ENCODE data around the gene ZFAND3. TPM values are rescaled to one million over a fixed set of nuclear protein-coding genes. Genes with fewer than 3 reads are reported as not detected.
A peak's percentile ranks its signal among the peaks of the same experiment; 100 is the strongest.

The ZFAND3 gene
- total and polyA plus RNA-seq, 2 donors (not counting 1 experiment from before 2014, with no cell fraction given) = 21.5 to 40.8 TPM

GRCh38 chr6:37971266-37971665 is 151.7 kb downstream of the ZFAND3 start:
- Histone ChIP-seq H3K9me3 (ENCODE audit: control insufficient read depth, insufficient read depth, low read depth, low read length) (no peaks in the 10 kb centered on the region), H4K20me1 (ENCODE audit: control insufficient read depth, extremely low read depth, insufficient read depth, low read length) (no peaks in the 10 kb centered on the region), H3K4me2 (ENCODE audit: extremely low read depth, insufficient read depth, low read length) (no peak overlapping the region), H3K9ac (ENCODE audit: insufficient read depth, low read length) (no peak overlapping the region), H3K27ac (ENCODE audit: insufficient read depth, low read length) (no peak overlapping the region), H3K79me2 (ENCODE audit: control insufficient read depth, insufficient read depth, low read length) (peaks cover 37% of the 10 kb centered on the region), H2AFZ (ENCODE audit: low read length) (no peak overlapping the region), H3K27me3 (ENCODE audit: control insufficient read depth, insufficient read depth, low read length) (no peaks in the 10 kb centered on the region), H3K36me3 (ENCODE audit: control insufficient read depth, insufficient read depth, low read length) (no peaks in the 10 kb centered on the region), H3K4me3 (replicated peaks in 1 of 4; ENCODE audit: control extremely low read depth in 1 of 4, insufficient read depth in 1 of 4, low read depth in 3 of 4, low read length in 4 of 4) (no peak overlapping the region), H3K4me1 (ENCODE audit: control insufficient read depth, extremely low read depth, insufficient read depth, low read length) (no peaks in the 10 kb centered on the region)
- TF ChIP-seq CTCF (conservative IDR thresholded peaks at IDR 0.05 in 1 of 2, IDR thresholded peaks at IDR 0.05 in 1 of 2; ENCODE audit: low read depth in 1 of 2, low read length in 2 of 2) (no peak), EZH2 (IDR thresholded peaks at IDR 0.05; ENCODE audit: low read length, missing control alignments) (no peak)
- DNase-seq (ENCODE audit: low read depth in 2 of 2) = peak in 1 of 2 donors; percentile 67

GRCh38 chr6:37971711-37972390 is 152.3 kb downstream of the ZFAND3 start:
- no peaks in the 10 kb centered on the region for H4K20me1 ChIP-seq (ENCODE audit: control insufficient read depth, extremely low read depth, insufficient read depth, low read length)
- H3K79me2 ChIP-seq (ENCODE audit: control insufficient read depth, insufficient read depth, low read length) = peaks cover 40% of the 10 kb centered on the region
- no peaks in the 10 kb centered on the region for H3K27me3 ChIP-seq (ENCODE audit: control insufficient read depth, insufficient read depth, low read length)
- no peak overlapping the region for H2AFZ ChIP-seq (ENCODE audit: low read length)
- TF ChIP-seq CTCF (conservative IDR thresholded peaks at IDR 0.05 in 1 of 2, IDR thresholded peaks at IDR 0.05 in 1 of 2; ENCODE audit: low read depth in 1 of 2, low read length in 2 of 2) (no peak), EZH2 (IDR thresholded peaks at IDR 0.05; ENCODE audit: low read length, missing control alignments) (no peak)
- DNase-seq (ENCODE audit: low read depth in 2 of 2) = peak in 1 of 2 donors; percentile 94
- H3K4me2 ChIP-seq (ENCODE audit: extremely low read depth, insufficient read depth, low read length) = no peak overlapping the region
- no peak overlapping the region for H3K27ac ChIP-seq (ENCODE audit: insufficient read depth, low read length)
- H3K4me3 ChIP-seq (replicated peaks in 1 of 4; ENCODE audit: control extremely low read depth in 1 of 4, insufficient read depth in 1 of 4, low read depth in 3 of 4, low read length in 4 of 4) = no peak overlapping the region
- no peaks in the 10 kb centered on the region for H3K36me3 ChIP-seq (ENCODE audit: control insufficient read depth, insufficient read depth, low read length)
- H3K9ac ChIP-seq (ENCODE audit: insufficient read depth, low read length) = no peak overlapping the region
- H3K4me1 ChIP-seq (ENCODE audit: control insufficient read depth, extremely low read depth, insufficient read depth, low read length) = no peaks in the 10 kb centered on the region
- no peaks in the 10 kb centered on the region for H3K9me3 ChIP-seq (ENCODE audit: control insufficient read depth, insufficient read depth, low read depth, low read length)

- DNase-seq (ENCODE audit: low read depth in 2 of 2) = peak in 1 of 2 donors; percentile 64
- no peaks in the 10 kb centered on the region for H4K20me1 ChIP-seq (ENCODE audit: control insufficient read depth, extremely low read depth, insufficient read depth, low read length)
These were observed 153.6 kb downstream of the ZFAND3 start for GRCh38 chr6:37972994-37973757.

More at GRCh38 chr6:37972994-37973757, 153.6 kb downstream of the ZFAND3 start:
- Histone ChIP-seq H3K9ac (ENCODE audit: insufficient read depth, low read length) (no peak overlapping the region), H3K36me3 (ENCODE audit: control insufficient read depth, insufficient read depth, low read length) (no peaks in the 10 kb centered on the region), H3K4me1 (ENCODE audit: control insufficient read depth, extremely low read depth, insufficient read depth, low read length) (no peaks in the 10 kb centered on the region), H3K27ac (ENCODE audit: insufficient read depth, low read length) (no peak overlapping the region), H3K9me3 (ENCODE audit: control insufficient read depth, insufficient read depth, low read depth, low read length) (no peaks in the 10 kb centered on the region), H3K4me3 (replicated peaks in 1 of 4; ENCODE audit: control extremely low read depth in 1 of 4, insufficient read depth in 1 of 4, low read depth in 3 of 4, low read length in 4 of 4) (no peak overlapping the region), H3K79me2 (ENCODE audit: control insufficient read depth, insufficient read depth, low read length) (peaks cover 44% of the 10 kb centered on the region), H2AFZ (ENCODE audit: low read length) (no peak overlapping the region), H3K4me2 (ENCODE audit: extremely low read depth, insufficient read depth, low read length) (no peak overlapping the region), H3K27me3 (ENCODE audit: control insufficient read depth, insufficient read depth, low read length) (no peaks in the 10 kb centered on the region)
- TF ChIP-seq CTCF (conservative IDR thresholded peaks at IDR 0.05 in 1 of 2, IDR thresholded peaks at IDR 0.05 in 1 of 2; ENCODE audit: low read depth in 1 of 2, low read length in 2 of 2) (no peak), EZH2 (IDR thresholded peaks at IDR 0.05; ENCODE audit: low read length, missing control alignments) (no peak)

Measured in fibroblast of lung (primary cell).